Fibroblast of lung (primary cell): ENCODE results near the gene STK10. TPM values are rescaled to one million over a fixed set of nuclear protein-coding genes. Genes with fewer than 3 reads are reported as not detected.

Experiments
- DNase-seq, 2 donors: peaks; one replicate each; pipeline versions ENCODE4 v3.0.0 to v3.0.0-alpha.2; 2010; ENCODE audit warnings: low read depth in 2 of 2
- H2AFZ ChIP-seq: 2 replicates; pipeline ENCODE4 v1.5.1; 2012; ENCODE audit warnings: low read length, control low read depth, inconsistent platforms
- H3K27ac ChIP-seq: 2 replicates; pipeline ENCODE4 v1.5.1; 2011; ENCODE audit warnings: low read length, control low read depth; ENCODE audit not compliant: insufficient read depth
- H3K27me3 ChIP-seq: 2 replicates; pipeline ENCODE4 v1.5.1; 2011; ENCODE audit warnings: mild to moderate bottlenecking, low read length; ENCODE audit not compliant: control insufficient read depth, insufficient read depth
- H3K36me3 ChIP-seq: 2 replicates; pipeline ENCODE4 v1.5.1; 2011; ENCODE audit warnings: low read length; ENCODE audit not compliant: control insufficient read depth, insufficient read depth
- H3K4me1 ChIP-seq: 2 replicates; pipeline ENCODE4 v1.5.1; 2011; ENCODE audit warnings: low read length; ENCODE audit not compliant: control insufficient read depth, insufficient read depth; ENCODE audit errors: extremely low read depth
- H3K4me2 ChIP-seq: 2 replicates; pipeline ENCODE4 v1.5.1; 2011; ENCODE audit warnings: low read length, control low read depth; ENCODE audit not compliant: insufficient read depth; ENCODE audit errors: extremely low read depth
- H3K4me3 ChIP-seq, 4 experiments: fragments of 200-600 bp in 1 of 4; sonication (generic) in 1 of 4; replicated peaks in 1 of 4; 2 replicates each; pipeline ENCODE4 v1.5.1; 2011 to 2016; ENCODE audit warnings: low read length in 4 of 4, low read depth in 3 of 4, mild to moderate bottlenecking in 3 of 4, control low read depth in 2 of 4, inconsistent platforms in 1 of 4, mixed read lengths in 1 of 4; ENCODE audit not compliant: insufficient read depth in 1 of 4; ENCODE audit errors: control extremely low read depth in 1 of 4
- H3K79me2 ChIP-seq: 2 replicates; pipeline ENCODE4 v1.5.1; 2012; ENCODE audit warnings: mild to moderate bottlenecking, low read length, inconsistent platforms; ENCODE audit not compliant: control insufficient read depth, insufficient read depth
- H3K9ac ChIP-seq: 2 replicates; pipeline ENCODE4 v1.5.1; 2011; ENCODE audit warnings: mild to moderate bottlenecking, low read length, control low read depth; ENCODE audit not compliant: insufficient read depth
- H3K9me3 ChIP-seq: 2 replicates; pipeline ENCODE4 v1.5.1; 2012; ENCODE audit warnings: low read depth, low read length; ENCODE audit not compliant: control insufficient read depth, insufficient read depth
- H4K20me1 ChIP-seq: 2 replicates; pipeline ENCODE4 v1.5.1; 2011; ENCODE audit warnings: low read length; ENCODE audit not compliant: control insufficient read depth, insufficient read depth; ENCODE audit errors: extremely low read depth
- CTCF ChIP-seq, 2 donors: IDR thresholded peaks in 1 of 2; conservative IDR thresholded peaks in 1 of 2; 1 replicate in 1 of 2; 2 replicates in 1 of 2; pipeline ENCODE4 v1.5.1; 2011 to 2012; ENCODE audit warnings: low read length in 2 of 2, control low read depth in 1 of 2, inconsistent platforms in 1 of 2, low read depth in 1 of 2, mild to moderate bottlenecking in 1 of 2
- EZH2 ChIP-seq: IDR thresholded peaks from 2 replicates; pipeline ENCODE4 v1.5.1; 2012; ENCODE audit warnings: low read length, control low read depth, mild to moderate bottlenecking; ENCODE audit errors: missing control alignments
- polyA plus RNA-seq, 2 donors: library from polyadenylated mRNA; depleted of rRNA in 1 of 2; stranded (reverse) in 1 of 2; unstranded in 1 of 2; fragments of >200 nt; gene quantifications; 2 replicates each; pipeline ENCODE4 v1.2.1, GENCODE V29; 2011 to 2012; ENCODE audit warnings: missing spikeins in 1 of 2
- total RNA-seq: library from RNA; depleted of rRNA; stranded (reverse); fragments of >200 nt; gene quantifications from 2 replicates; pipeline ENCODE4 v1.2.1, GENCODE V29; 2014

STK10 gene
- total and polyA plus RNA-seq, 2 donors (not counting 1 experiment from before 2014, with no cell fraction given), result 8.9 to 16.0 TPM

GRCh38 chr5:172049226-172049796, 138.7 kb downstream of the STK10 start:
- no peak for DNase-seq
- H3K27ac ChIP-seq, result no peak overlapping the region
- H3K4me3 ChIP-seq, result no peak overlapping the region
- no peak overlapping the region for H3K4me2 ChIP-seq
- no peak overlapping the region for H2AFZ ChIP-seq
- H3K27me3 ChIP-seq, result no peaks in the 10 kb centered on the region
- H3K9ac ChIP-seq, result no peak overlapping the region
- H3K4me1 ChIP-seq, result no peaks in the 10 kb centered on the region
- peaks cover 13% of the 10 kb centered on the region for H3K36me3 ChIP-seq
- no peaks in the 10 kb centered on the region for H3K79me2 ChIP-seq
- no peak for TF ChIP-seq CTCF (conservative IDR thresholded peaks at IDR 0.05 in 1 of 2, IDR thresholded peaks at IDR 0.05 in 1 of 2; ENCODE audit: low read depth in 1 of 2, low read length in 2 of 2)
- TF ChIP-seq EZH2, result no peak
- H4K20me1 ChIP-seq, result no peaks in the 10 kb centered on the region
- no peaks in the 10 kb centered on the region for H3K9me3 ChIP-seq

GRCh38 chr5:172048539-172049101, 139.4 kb downstream of the STK10 start:
- Histone ChIP-seq H3K4me3 (no peak overlapping the region), H3K27me3 (no peaks in the 10 kb centered on the region), H3K4me1 (no peaks in the 10 kb centered on the region), H4K20me1 (no peaks in the 10 kb centered on the region), H3K9ac (no peak overlapping the region), H3K9me3 (no peaks in the 10 kb centered on the region), H3K36me3 (peaks cover 12% of the 10 kb centered on the region), H3K27ac (no peak overlapping the region), H3K79me2 (no peaks in the 10 kb centered on the region), H3K4me2 (no peak overlapping the region), H2AFZ (no peak overlapping the region)
- TF ChIP-seq EZH2 (no peak), CTCF (conservative IDR thresholded peaks at IDR 0.05 in 1 of 2, IDR thresholded peaks at IDR 0.05 in 1 of 2; ENCODE audit: low read depth in 1 of 2, low read length in 2 of 2) (no peak)
- DNase-seq, result peak; percentile 14 to 51

- H3K36me3 ChIP-seq, result peaks cover 12% of the 10 kb centered on the region
- no peak for DNase-seq
These were observed 139.9 kb downstream of the STK10 start for GRCh38 chr5:172048170-172048422.

More at GRCh38 chr5:172048170-172048422, 139.9 kb downstream of the STK10 start:
- Histone ChIP-seq H3K27me3 (no peaks in the 10 kb centered on the region), H3K9me3 (no peaks in the 10 kb centered on the region), H3K4me3 (no peak overlapping the region), H3K9ac (no peak overlapping the region), H3K4me1 (no peaks in the 10 kb centered on the region), H3K4me2 (no peak overlapping the region), H3K79me2 (no peaks in the 10 kb centered on the region), H3K27ac (no peak overlapping the region), H4K20me1 (no peaks in the 10 kb centered on the region), H2AFZ (no peak overlapping the region)
- TF ChIP-seq EZH2 (no peak), CTCF (conservative IDR thresholded peaks at IDR 0.05 in 1 of 2, IDR thresholded peaks at IDR 0.05 in 1 of 2; ENCODE audit: low read depth in 1 of 2, low read length in 2 of 2) (no peak)
